OCI-LY1 (cell line): ENCODE data around the gene TCP11.

ENCODE experiments used
- EZH2 ChIP-seq: fragments of 200-600 bp; sonication (generic), shearing (Covaris generic); IDR thresholded peaks from 2 replicates; pipeline ENCODE4 v1.8.0; 2017; ENCODE audit warnings: borderline replicate concordance, mixed run types, mild to moderate bottlenecking, antibody characterized with exemption, low read length, moderate library complexity, mixed read lengths
- TF ChIP-seq, protein P1 (sequence below): fragments of 200-600 bp; sonication (generic), shearing (Covaris generic); IDR thresholded peaks from 2 replicates; pipeline ENCODE4 v1.5.1; 2017; ENCODE audit warnings: mild to moderate bottlenecking, antibody characterized with exemption, low read length, moderate library complexity, mixed read lengths

DNA sequence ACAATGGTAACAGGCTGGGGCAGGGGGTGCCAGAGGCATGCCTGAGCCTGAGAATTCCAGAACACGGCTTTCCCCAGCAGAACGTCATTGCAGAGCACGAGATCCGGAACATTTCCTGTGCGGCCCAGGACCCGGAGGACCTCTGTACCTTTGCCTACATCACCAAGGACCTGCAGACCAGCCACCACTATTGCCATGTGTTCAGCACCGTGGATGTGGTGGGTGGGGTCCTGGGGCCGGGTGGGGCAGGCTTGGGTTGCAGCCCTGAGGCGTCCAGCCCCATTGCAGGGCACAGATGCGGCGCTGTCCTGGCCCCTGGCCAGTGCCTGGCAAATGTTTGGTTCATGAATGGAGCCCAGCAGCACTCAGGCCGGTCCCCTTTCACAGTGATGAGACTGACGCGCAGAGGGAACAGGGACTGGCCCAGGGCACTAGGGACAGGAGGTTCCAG lies 57.1 kb downstream of the TCP11 start:
- TF ChIP-seq, protein P1, sequence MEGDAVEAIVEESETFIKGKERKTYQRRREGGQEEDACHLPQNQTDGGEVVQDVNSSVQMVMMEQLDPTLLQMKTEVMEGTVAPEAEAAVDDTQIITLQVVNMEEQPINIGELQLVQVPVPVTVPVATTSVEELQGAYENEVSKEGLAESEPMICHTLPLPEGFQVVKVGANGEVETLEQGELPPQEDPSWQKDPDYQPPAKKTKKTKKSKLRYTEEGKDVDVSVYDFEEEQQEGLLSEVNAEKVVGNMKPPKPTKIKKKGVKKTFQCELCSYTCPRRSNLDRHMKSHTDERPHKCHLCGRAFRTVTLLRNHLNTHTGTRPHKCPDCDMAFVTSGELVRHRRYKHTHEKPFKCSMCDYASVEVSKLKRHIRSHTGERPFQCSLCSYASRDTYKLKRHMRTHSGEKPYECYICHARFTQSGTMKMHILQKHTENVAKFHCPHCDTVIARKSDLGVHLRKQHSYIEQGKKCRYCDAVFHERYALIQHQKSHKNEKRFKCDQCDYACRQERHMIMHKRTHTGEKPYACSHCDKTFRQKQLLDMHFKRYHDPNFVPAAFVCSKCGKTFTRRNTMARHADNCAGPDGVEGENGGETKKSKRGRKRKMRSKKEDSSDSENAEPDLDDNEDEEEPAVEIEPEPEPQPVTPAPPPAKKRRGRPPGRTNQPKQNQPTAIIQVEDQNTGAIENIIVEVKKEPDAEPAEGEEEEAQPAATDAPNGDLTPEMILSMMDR: no peak
- no peak for TF ChIP-seq EZH2
